HepG2 (cell line): ENCODE measurements around the gene PRR29. TPM values are rescaled to one million over a fixed set of nuclear protein-coding genes. Genes with fewer than 3 reads are reported as not detected.

Experiments used
- ATAC-seq: fragments of 200-7000 bp; cut with Tn5 transposase; 3 replicates; pipeline ENCODE4 v1.9.1; 2020; ENCODE audit warnings: mild to moderate bottlenecking, moderate library complexity
- BruUV-seq: library from RNA; stranded (reverse); fragments of 400-500 nt; replicated peaks from 2 replicates; lab custom pipeline; 2021; lab: Mats Ljungman, UMichigan
- CTCF ChIA-PET: fragments of 300-600 bp; formaldehyde crosslinking; extraction: SDS; loops from one replicate; lab custom pipeline; 2021; ENCODE audit warnings: low total read pairs, inconsistent platforms, low intra/inter-chr PET ratio; lab: Yijun Ruan, JAX
- POLR2A ChIA-PET: fragments of 350-600 bp; sonication (Branson Sonifier 250); formaldehyde crosslinking; loops from one replicate; lab custom pipeline; 2020; ENCODE audit warnings: antibody characterized with exemption, inconsistent platforms; lab: Yijun Ruan, JAX
- DNase-seq: peaks from one replicate; pipeline ENCODE4 v3.0.0-alpha.2; 2015; ENCODE audit warnings: low spot score
- FAIRE-seq: peaks from 3 replicates; lab custom pipeline; 2011; peaks lifted over from hg19 to GRCh38; lab: Jason Lieb, UNC
- H2AFZ ChIP-seq: one replicate; pipeline ENCODE4 v1.6.1; 2011; ENCODE audit warnings: low read length, inconsistent platforms
- H3K27ac ChIP-seq: fragments of 300-600 bp; 3 replicates; pipeline ENCODE4 v1.8.0; 2011; ENCODE audit warnings: mixed run types, mild to moderate bottlenecking, mixed read lengths, low read length, inconsistent platforms; ENCODE audit not compliant: insufficient read depth; ENCODE audit errors: extremely low read length
- H3K27me3 ChIP-seq, 2 experiments: fragments of 200-600 bp in 1 of 2; 2 replicates in 1 of 2; 3 replicates in 1 of 2; pipeline versions ENCODE4 v1.6.0 to v1.8.0; 2011; ENCODE audit warnings: low read length in 2 of 2, mild to moderate bottlenecking in 2 of 2, moderate library complexity in 2 of 2, inconsistent platforms in 1 of 2; ENCODE audit not compliant: insufficient read depth in 2 of 2, control insufficient read depth in 1 of 2
- H3K36me3 ChIP-seq, 2 experiments: fragments of 200-600 bp in 1 of 2; replicated peaks in 1 of 2; 2 replicates in 1 of 2; 3 replicates in 1 of 2; pipeline versions ENCODE4 v1.5.1 to v1.8.0; 2011; ENCODE audit warnings: low read length in 2 of 2, inconsistent platforms in 1 of 2; ENCODE audit not compliant: insufficient read depth in 2 of 2, control insufficient read depth in 1 of 2
- H3K4me1 ChIP-seq: 2 replicates; pipeline ENCODE4 v1.5.1; 2012; ENCODE audit warnings: low read length, inconsistent platforms; ENCODE audit not compliant: insufficient read depth
- H3K4me2 ChIP-seq: 2 replicates; pipeline ENCODE4 v1.6.0; 2011; ENCODE audit warnings: low read depth, low read length, inconsistent platforms
- H3K4me3 ChIP-seq, 3 experiments: fragments of 200-600 bp in 1 of 3; sonication (generic), shearing (Covaris generic) in 1 of 3; replicated peaks in 1 of 3; 2 replicates each; pipeline ENCODE4 v1.5.1; 2011 to 2016; ENCODE audit warnings: low read length in 3 of 3, inconsistent platforms in 2 of 3, low read depth in 2 of 3, mild to moderate bottlenecking in 2 of 3, control low read depth in 1 of 3, mixed read lengths in 1 of 3; ENCODE audit not compliant: insufficient read depth in 1 of 3
- H3K79me2 ChIP-seq: one replicate; pipeline ENCODE4 v1.6.1; 2011; ENCODE audit warnings: low read length, inconsistent platforms; ENCODE audit not compliant: insufficient read depth
- H3K9ac ChIP-seq: 2 replicates; pipeline ENCODE4 v1.6.0; 2011; ENCODE audit warnings: mild to moderate bottlenecking, low read depth, low read length, inconsistent platforms; ENCODE audit not compliant: insufficient read depth
- H3K9me3 ChIP-seq: 2 replicates; pipeline ENCODE4 v1.5.1; 2012; ENCODE audit warnings: mild to moderate bottlenecking, low read length
- H4K20me1 ChIP-seq: 2 replicates; pipeline ENCODE4 v1.6.0; 2011; ENCODE audit warnings: inconsistent platforms, mild to moderate bottlenecking, low read length, moderate library complexity; ENCODE audit not compliant: insufficient read depth
- ATF6 ChIP-seq: sonication (generic); formaldehyde crosslinking; conservative IDR thresholded peaks from 2 replicates; pipeline ENCODE4 v1.4.0; 2020; ENCODE audit warnings: missing genetic modification reagents
- GLI4 ChIP-seq: sonication (generic); formaldehyde crosslinking; IDR thresholded peaks from 2 replicates; pipeline ENCODE4 v1.5.1; 2020; ENCODE audit warnings: missing genetic modification reagents, mild to moderate bottlenecking, moderate library complexity, borderline replicate concordance
- HOXA9 ChIP-seq: sonication (generic); formaldehyde crosslinking; IDR thresholded peaks from 2 replicates; pipeline ENCODE4 v1.8.1; 2022; ENCODE audit warnings: missing genetic modification reagents, mild to moderate bottlenecking, moderate library complexity, borderline replicate concordance
- KDM5B ChIP-seq: sonication (generic); formaldehyde crosslinking; IDR thresholded peaks from 2 replicates; pipeline ENCODE4 v1.4.0; 2020; ENCODE audit warnings: missing genetic modification reagents, mild to moderate bottlenecking, borderline replicate concordance
- NFE2 ChIP-seq: sonication (generic); formaldehyde crosslinking; IDR thresholded peaks from 2 replicates; pipeline ENCODE4 v1.4.0; 2020; ENCODE audit warnings: missing genetic modification reagents
- PLRG1 ChIP-seq: fragments of 450-650 bp; conservative IDR thresholded peaks from 2 replicates; pipeline ENCODE4 v1.6.1; 2016
- PPARG ChIP-seq: conservative IDR thresholded peaks from 2 replicates; pipeline ENCODE4 v1.6.1; 2016; ENCODE audit warnings: missing biosample characterization, missing genetic modification reagents
- RFX1 ChIP-seq: fragments of 450-650 bp; IDR thresholded peaks from 2 replicates; pipeline ENCODE4 v1.6.1; 2017
- SCMH1 ChIP-seq: sonication (generic); formaldehyde crosslinking; IDR thresholded peaks from 2 replicates; pipeline ENCODE4 v1.9.0; 2021; ENCODE audit warnings: missing genetic modification reagents, mild to moderate bottlenecking, borderline replicate concordance
- SRSF1 ChIP-seq: fragments of 200-400 bp; formaldehyde crosslinking; optimal IDR thresholded peaks from 2 replicates; pipeline ENCODE3; 2017; ENCODE audit warnings: mild to moderate bottlenecking, low read depth, low read length, moderate library complexity
- ZMYM3 ChIP-seq: sonication (generic); formaldehyde crosslinking; IDR thresholded peaks from 2 replicates; pipeline ENCODE4 v1.5.1; 2020; ENCODE audit warnings: mild to moderate bottlenecking, missing genetic modification reagents
- ZNF143 ChIP-seq: sonication (generic); formaldehyde crosslinking; IDR thresholded peaks from 2 replicates; pipeline ENCODE4 v1.4.0; 2020; ENCODE audit warnings: missing genetic modification reagents
- ZNF160 ChIP-seq: sonication (generic); formaldehyde crosslinking; IDR thresholded peaks from 2 replicates; pipeline ENCODE4 v1.8.0; 2022; ENCODE audit warnings: mild to moderate bottlenecking, inconsistent platforms, missing genetic modification reagents
- ZNF3 ChIP-seq: IDR thresholded peaks from 2 replicates; pipeline ENCODE4 v1.7.0; 2017; ENCODE audit warnings: inconsistent platforms
- ZNF317 ChIP-seq: sonication (generic); formaldehyde crosslinking; IDR thresholded peaks from 2 replicates; pipeline ENCODE4 v1.5.0; 2020; ENCODE audit warnings: mild to moderate bottlenecking, missing genetic modification reagents
- WGBS: methylation state at CpG from one replicate; pipeline ENCODE4 v1.1.6; 2017; ENCODE audit warnings: low lambda C conversion rate; 5-methylcytosine and 5-hydroxymethylcytosine counted together
- in situ Hi-C: cut with HindIII; loops from 2 replicates; pipeline ENCODE4 v1.10.0; 2017; ENCODE audit warnings: low pct_unique_long_range_greater_than_20kb; ENCODE audit not compliant: extremely low pct_ligation_motif_present
- intact Hi-C: fragments of 100-400 bp; cut with micrococcal nuclease; formaldehyde crosslinking; loops from one replicate; pipeline ENCODE4 v1.10.0; 2022; ENCODE audit not compliant: unreplicated experiment
- polyA plus RNA-seq, 8 experiments: library from polyadenylated mRNA; depleted of rRNA in 3 of 8; stranded (reverse) in 7 of 8; unstranded in 1 of 8; fragments of >200 nt; fragmentation: Illumina TruSeq in 4 of 8; extraction: Trizol in 4 of 8; gene quantifications; 2 replicates each; pipeline versions ENCODE4 v1.2.1 to v1.2.3, GENCODE V29; 2011 to 2016; ENCODE audit warnings: low read depth in 4 of 8, missing spikeins in 1 of 8, mixed read lengths in 1 of 8; ENCODE audit not compliant: insufficient read depth in 1 of 8
- total RNA-seq, 5 experiments: library from RNA; depleted of rRNA; stranded (reverse); fragments of >200 nt; fragmentation: Illumina TruSeq; extraction: Trizol; gene quantifications; 2 replicates each; pipeline ENCODE4 v1.2.3, GENCODE V29; 2016; ENCODE audit warnings: low read depth in 1 of 5

PRR29 gene
- total and polyA plus RNA-seq, 2 of the 13 experiments (the other 11 are each of a cell fraction or from before 2014, with no cell fraction given): 0.07 to 0.20 TPM

GRCh38 chr17:63984236-63984635 is 13.9 kb upstream of the PRR29 start:
- no peak overlapping the region for H2AFZ ChIP-seq
- no peak for ATAC-seq
- 22% methylated on average over 5 of the region's 5 CpGs for whole genome bisulfite sequencing
- peaks cover 13 to 44% of the 10 kb centered on the region in 2 experiments; a peak in 4 of 5 replicates for H3K27me3 ChIP-seq
- in situ Hi-C loops: no loop called here
- intact Hi-C loops: no loop called here
- no TSS peak for BruUV-seq
- peaks cover 8% of the 10 kb centered on the region for H3K9me3 ChIP-seq
- no peak overlapping the region for H3K4me3 ChIP-seq
- H3K27ac ChIP-seq: no peak overlapping the region
- ChIA-PET CTCF (interaction anchor here (1.2 kb wide), 1 partner anchor 65 kb away, joined by 5 read pairs; the partner anchor contains the start of gene GH1), POLR2A (no interaction called here)
- FAIRE-seq: no peak
- H3K36me3 ChIP-seq: no peaks in the 10 kb centered on the region
- TF ChIP-seq NFE2 (CRISPR knock-in tag): no peak
- TF ChIP-seq HOXA9 (CRISPR knock-in tag): no peak
- no peak for TF ChIP-seq ZNF317 (CRISPR knock-in tag)
- TF ChIP-seq ZMYM3 (CRISPR knock-in tag): no peak
- TF ChIP-seq RFX1: no peak
- no peak for TF ChIP-seq SCMH1 (CRISPR knock-in tag)
- no peak for TF ChIP-seq ZNF3
- TF ChIP-seq ZNF160: no peak
- TF ChIP-seq PPARG (CRISPR knock-in tag): no peak
- TF ChIP-seq PLRG1: no peak
- TF ChIP-seq KDM5B: no peak
- TF ChIP-seq ZNF143 (CRISPR knock-in tag): no peak
- no peak for TF ChIP-seq GLI4
- TF ChIP-seq SRSF1: no peak
- TF ChIP-seq ATF6 (CRISPR knock-in tag): no peak
- TF ChIP-seq, all 625 proteins: peak for 0
- no peak for DNase-seq
- Histone ChIP-seq H3K4me2 (no peak overlapping the region), H3K4me1 (peaks cover 43% of the 10 kb centered on the region), H4K20me1 (no peaks in the 10 kb centered on the region), H3K9ac (no peak overlapping the region), H3K79me2 (no peaks in the 10 kb centered on the region)
